Measurements from ENCODE around the gene ICAM2. TPM values are rescaled to one million over a fixed set of nuclear protein-coding genes. Genes with fewer than 3 reads are reported as not detected.

The ICAM2 gene
- total and polyA plus RNA-seq, 4 donors = 58.7 to 77.7 (median 62.2) TPM

DNA sequence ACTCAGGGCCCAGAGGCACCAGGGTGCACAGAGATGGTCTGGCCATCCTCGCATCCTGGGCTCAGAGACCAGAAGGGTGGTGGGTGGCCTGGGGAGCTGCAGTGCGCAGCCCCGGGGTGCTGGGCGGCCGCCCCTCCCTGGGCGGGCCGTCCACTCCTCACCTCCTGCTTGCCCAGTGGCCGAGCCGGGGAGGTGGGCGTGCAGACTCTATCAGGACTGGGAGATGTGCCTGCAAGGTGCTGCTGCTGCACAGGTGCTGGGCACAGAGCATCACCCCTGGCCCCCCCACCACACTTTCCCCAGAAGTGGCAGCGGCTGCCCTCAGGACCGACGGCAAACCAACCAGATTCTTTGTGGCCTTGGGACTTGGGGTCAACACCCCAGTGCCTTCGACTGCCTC is 47.6 kb downstream of the ICAM2 start, which contains the start of gene SCN4A:
TSS of gene SCN4A (minus strand) at position 123 of the 400 bp plus-strand sequence. CDS start at position 46, 77 bp downstream.
- ATAC-seq (ENCODE audit: insufficient read depth, low FRiP score) (no peak), DNase-seq (no peak)
- TF ChIP-seq, protein P1, sequence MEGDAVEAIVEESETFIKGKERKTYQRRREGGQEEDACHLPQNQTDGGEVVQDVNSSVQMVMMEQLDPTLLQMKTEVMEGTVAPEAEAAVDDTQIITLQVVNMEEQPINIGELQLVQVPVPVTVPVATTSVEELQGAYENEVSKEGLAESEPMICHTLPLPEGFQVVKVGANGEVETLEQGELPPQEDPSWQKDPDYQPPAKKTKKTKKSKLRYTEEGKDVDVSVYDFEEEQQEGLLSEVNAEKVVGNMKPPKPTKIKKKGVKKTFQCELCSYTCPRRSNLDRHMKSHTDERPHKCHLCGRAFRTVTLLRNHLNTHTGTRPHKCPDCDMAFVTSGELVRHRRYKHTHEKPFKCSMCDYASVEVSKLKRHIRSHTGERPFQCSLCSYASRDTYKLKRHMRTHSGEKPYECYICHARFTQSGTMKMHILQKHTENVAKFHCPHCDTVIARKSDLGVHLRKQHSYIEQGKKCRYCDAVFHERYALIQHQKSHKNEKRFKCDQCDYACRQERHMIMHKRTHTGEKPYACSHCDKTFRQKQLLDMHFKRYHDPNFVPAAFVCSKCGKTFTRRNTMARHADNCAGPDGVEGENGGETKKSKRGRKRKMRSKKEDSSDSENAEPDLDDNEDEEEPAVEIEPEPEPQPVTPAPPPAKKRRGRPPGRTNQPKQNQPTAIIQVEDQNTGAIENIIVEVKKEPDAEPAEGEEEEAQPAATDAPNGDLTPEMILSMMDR (IDR thresholded peaks at IDR 0.05; ENCODE audit: control extremely low read depth, extremely low read depth) = no peak
- H3K9ac ChIP-seq (ENCODE audit: insufficient read depth in 1 of 2, low read length in 2 of 2) = no peak within 1 kb of the TSS
- H3K4me1 ChIP-seq (ENCODE audit: control insufficient read depth in 5 of 5, insufficient read depth in 5 of 5, low read length in 5 of 5) = no peaks in the 10 kb centered on the region
- no peaks in the 10 kb centered on the region for H3K9me3 ChIP-seq (ENCODE audit: control insufficient read depth in 4 of 4, insufficient read depth in 3 of 4, low read length in 3 of 4)
- no peaks in the 10 kb centered on the region for H3K36me3 ChIP-seq (ENCODE audit: control insufficient read depth in 4 of 4, insufficient read depth in 4 of 4, low read length in 4 of 4)
- WGBS, 2 donors = 97 to 98% methylated on average over 11 to 14 of the region's 14 CpGs
- H3K27me3 ChIP-seq (ENCODE audit: control insufficient read depth in 3 of 3, insufficient read depth in 3 of 3, low read length in 2 of 3) = no peaks in the 10 kb centered on the region
- H3K4me3 ChIP-seq = no peak within 1 kb of the TSS
- no peak within 1 kb of the TSS for H3K27ac ChIP-seq (ENCODE audit: low read depth in 1 of 2, low read length in 1 of 2)

DNA sequence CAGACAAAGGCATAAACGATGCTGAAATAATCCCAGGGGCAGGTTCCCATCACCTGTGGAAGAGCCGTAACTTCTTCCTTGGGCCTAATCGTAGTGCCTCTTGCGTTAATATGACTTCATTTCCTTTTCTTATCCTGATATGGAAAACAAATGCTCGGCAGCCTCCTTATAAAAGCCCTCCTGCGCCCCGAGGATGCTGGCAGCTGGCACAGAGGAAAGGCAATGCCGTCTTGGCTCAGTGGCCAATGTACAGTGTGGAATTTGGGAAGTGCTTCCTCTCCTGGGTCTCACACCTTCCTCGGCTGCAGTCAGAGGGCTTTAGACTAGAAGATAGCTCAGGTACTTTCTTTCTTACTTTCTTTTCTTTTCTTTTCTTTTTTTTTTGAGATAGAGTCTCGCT is 51.2 kb downstream of the ICAM2 start:
- 65 to 68% methylated on average over 10 of the region's 10 CpGs for WGBS, 2 donors
- Histone ChIP-seq H3K9me3 (ENCODE audit: control insufficient read depth in 4 of 4, insufficient read depth in 3 of 4, low read length in 3 of 4) (no peaks in the 10 kb centered on the region), H3K36me3 (ENCODE audit: control insufficient read depth in 4 of 4, insufficient read depth in 4 of 4, low read length in 4 of 4) (no peaks in the 10 kb centered on the region), H3K27ac (ENCODE audit: low read depth in 1 of 2, low read length in 1 of 2) (no peak overlapping the region), H3K27me3 (ENCODE audit: control insufficient read depth in 3 of 3, insufficient read depth in 3 of 3, low read length in 2 of 3) (no peaks in the 10 kb centered on the region), H3K4me1 (ENCODE audit: control insufficient read depth in 5 of 5, insufficient read depth in 5 of 5, low read length in 5 of 5) (no peaks in the 10 kb centered on the region), H3K9ac (ENCODE audit: insufficient read depth in 1 of 2, low read length in 2 of 2) (no peak overlapping the region), H3K4me3 (no peak overlapping the region)
- no peak for ATAC-seq (ENCODE audit: insufficient read depth, low FRiP score)
- TF ChIP-seq, protein P1 (IDR thresholded peaks at IDR 0.05; ENCODE audit: control extremely low read depth, extremely low read depth) = no peak
- DNase-seq = no peak

DNA sequence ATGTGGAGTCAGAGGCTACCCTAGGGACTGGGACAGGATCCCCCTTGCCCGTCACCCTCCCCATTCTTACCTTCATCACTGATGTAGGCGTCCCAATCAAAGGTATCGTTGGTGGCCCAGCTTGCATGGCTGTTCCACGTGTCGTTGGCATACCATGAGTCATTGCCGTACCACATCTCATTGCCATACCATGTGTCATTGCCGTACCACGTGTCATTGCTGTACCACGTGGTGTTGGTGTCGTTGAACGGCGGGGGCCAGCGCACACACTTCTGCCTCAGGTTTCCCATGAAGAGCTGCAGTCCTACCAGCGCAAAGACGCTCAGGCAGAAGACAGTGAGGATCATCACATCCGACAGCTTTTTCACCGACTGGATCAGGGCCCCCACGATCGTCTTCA is 52.5 kb downstream of the ICAM2 start:
- no peaks in the 10 kb centered on the region for H3K4me1 ChIP-seq (ENCODE audit: control insufficient read depth in 5 of 5, insufficient read depth in 5 of 5, low read length in 5 of 5)
- TF ChIP-seq, protein P1 (IDR thresholded peaks at IDR 0.05; ENCODE audit: control extremely low read depth, extremely low read depth) = no peak
- 91 to 93% methylated on average over 19 of the region's 19 CpGs for WGBS, 2 donors
- no peak overlapping the region for H3K4me3 ChIP-seq
- no peak overlapping the region for H3K9ac ChIP-seq (ENCODE audit: insufficient read depth in 1 of 2, low read length in 2 of 2)
- H3K27ac ChIP-seq (ENCODE audit: low read depth in 1 of 2, low read length in 1 of 2) = no peak overlapping the region
- ATAC-seq (ENCODE audit: insufficient read depth, low FRiP score) (no peak), DNase-seq (no peak)
- no peaks in the 10 kb centered on the region for H3K9me3 ChIP-seq (ENCODE audit: control insufficient read depth in 4 of 4, insufficient read depth in 3 of 4, low read length in 3 of 4)
- no peaks in the 10 kb centered on the region for H3K36me3 ChIP-seq (ENCODE audit: control insufficient read depth in 4 of 4, insufficient read depth in 4 of 4, low read length in 4 of 4)
- no peaks in the 10 kb centered on the region for H3K27me3 ChIP-seq (ENCODE audit: control insufficient read depth in 3 of 3, insufficient read depth in 3 of 3, low read length in 2 of 3)

DNA sequence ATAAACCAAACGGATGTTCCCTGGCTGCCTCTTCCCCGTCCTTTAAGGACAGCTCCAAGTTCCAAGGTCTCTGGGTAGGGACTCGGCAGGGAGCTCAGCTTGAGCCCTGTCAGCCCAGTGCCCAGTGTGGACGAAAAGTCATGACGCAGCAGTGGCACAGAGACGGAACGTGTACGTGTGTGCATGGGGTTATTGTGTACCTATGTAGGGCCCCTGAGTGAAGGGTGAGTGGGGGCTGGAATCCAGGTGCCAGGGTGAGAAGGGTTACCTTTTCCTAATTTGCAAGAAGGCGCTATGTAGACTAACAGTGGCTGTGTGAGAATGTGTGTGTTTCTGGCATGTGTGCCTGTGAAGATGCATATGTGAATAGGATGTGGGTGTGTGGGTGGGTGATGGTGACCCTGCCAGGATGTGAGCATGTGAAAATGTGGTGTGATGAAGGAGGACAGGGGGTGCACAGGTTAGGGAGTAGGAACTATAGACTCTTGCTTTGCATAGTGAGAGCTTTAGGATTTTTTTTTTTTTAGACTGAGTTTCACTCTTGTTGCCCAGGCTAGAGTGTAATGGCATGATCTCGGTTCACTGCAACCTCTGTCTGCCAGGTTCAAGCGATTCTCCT is 53.7 kb downstream of the ICAM2 start:
- no peaks in the 10 kb centered on the region for H3K4me1 ChIP-seq (ENCODE audit: control insufficient read depth in 5 of 5, insufficient read depth in 5 of 5, low read length in 5 of 5)
- 82 to 89% methylated on average over 11 of the region's 11 CpGs for WGBS, 2 donors
- no peak overlapping the region for H3K4me3 ChIP-seq
- ATAC-seq (ENCODE audit: insufficient read depth, low FRiP score) (no peak), DNase-seq (no peak)
- H3K9me3 ChIP-seq (ENCODE audit: control insufficient read depth in 4 of 4, insufficient read depth in 3 of 4, low read length in 3 of 4) = no peaks in the 10 kb centered on the region
- H3K36me3 ChIP-seq (ENCODE audit: control insufficient read depth in 4 of 4, insufficient read depth in 4 of 4, low read length in 4 of 4) = no peaks in the 10 kb centered on the region
- H3K27ac ChIP-seq (ENCODE audit: low read depth in 1 of 2, low read length in 1 of 2) = no peak overlapping the region
- TF ChIP-seq, protein P1 (IDR thresholded peaks at IDR 0.05; ENCODE audit: control extremely low read depth, extremely low read depth) = no peak
- no peaks in the 10 kb centered on the region for H3K27me3 ChIP-seq (ENCODE audit: control insufficient read depth in 3 of 3, insufficient read depth in 3 of 3, low read length in 2 of 3)
- no peak overlapping the region for H3K9ac ChIP-seq (ENCODE audit: insufficient read depth in 1 of 2, low read length in 2 of 2)

Measured in lung (tissue), 12 donors.